Adrenal gland (tissue), 5 donors: ENCODE measurements around the gene ZNF311.

Source experiments
- POLR2A ChIP-seq, 2 donors: fragments of 450-650 bp; IDR thresholded peaks; one replicate each; pipeline ENCODE4 v1.6.1; 2017; ENCODE audit warnings: antibody characterized with exemption in 2 of 2, mild to moderate bottlenecking in 2 of 2, moderate library complexity in 1 of 2
- TF ChIP-seq, protein P1 (sequence below), 6 experiments: fragments of 450-650 bp in 4 of 6; fragments of 200-600 bp in 2 of 6; sonication (generic) in 1 of 6; IDR thresholded peaks; 1 replicate in 5 of 6; 2 replicates in 1 of 6; pipeline versions ENCODE4 v1.5.1 to v1.8.0; 2016 to 2021; ENCODE audit warnings: antibody characterized with exemption in 6 of 6, mild to moderate bottlenecking in 2 of 6, moderate library complexity in 1 of 6
- donor health status: DM: no; HTN: no; CAD: no.

- TF ChIP-seq, protein P1, sequence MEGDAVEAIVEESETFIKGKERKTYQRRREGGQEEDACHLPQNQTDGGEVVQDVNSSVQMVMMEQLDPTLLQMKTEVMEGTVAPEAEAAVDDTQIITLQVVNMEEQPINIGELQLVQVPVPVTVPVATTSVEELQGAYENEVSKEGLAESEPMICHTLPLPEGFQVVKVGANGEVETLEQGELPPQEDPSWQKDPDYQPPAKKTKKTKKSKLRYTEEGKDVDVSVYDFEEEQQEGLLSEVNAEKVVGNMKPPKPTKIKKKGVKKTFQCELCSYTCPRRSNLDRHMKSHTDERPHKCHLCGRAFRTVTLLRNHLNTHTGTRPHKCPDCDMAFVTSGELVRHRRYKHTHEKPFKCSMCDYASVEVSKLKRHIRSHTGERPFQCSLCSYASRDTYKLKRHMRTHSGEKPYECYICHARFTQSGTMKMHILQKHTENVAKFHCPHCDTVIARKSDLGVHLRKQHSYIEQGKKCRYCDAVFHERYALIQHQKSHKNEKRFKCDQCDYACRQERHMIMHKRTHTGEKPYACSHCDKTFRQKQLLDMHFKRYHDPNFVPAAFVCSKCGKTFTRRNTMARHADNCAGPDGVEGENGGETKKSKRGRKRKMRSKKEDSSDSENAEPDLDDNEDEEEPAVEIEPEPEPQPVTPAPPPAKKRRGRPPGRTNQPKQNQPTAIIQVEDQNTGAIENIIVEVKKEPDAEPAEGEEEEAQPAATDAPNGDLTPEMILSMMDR (IDR thresholded peaks at IDR 0.05): no peak
- TF ChIP-seq POLR2A (IDR thresholded peaks at IDR 0.05): no peak
Measured at GRCh38 chr6:29028821-29029220, 23.7 kb upstream of the ZNF311 start.
